ENCODE results near the gene SLC9C2.

The SLC9C2 gene

GRCh38 chr1:173454966-173455524, 147.8 kb downstream of the SLC9C2 start:
- DNase-seq (ENCODE audit: low read depth in 1 of 2, low spot score in 1 of 2) = no peak

DNA sequence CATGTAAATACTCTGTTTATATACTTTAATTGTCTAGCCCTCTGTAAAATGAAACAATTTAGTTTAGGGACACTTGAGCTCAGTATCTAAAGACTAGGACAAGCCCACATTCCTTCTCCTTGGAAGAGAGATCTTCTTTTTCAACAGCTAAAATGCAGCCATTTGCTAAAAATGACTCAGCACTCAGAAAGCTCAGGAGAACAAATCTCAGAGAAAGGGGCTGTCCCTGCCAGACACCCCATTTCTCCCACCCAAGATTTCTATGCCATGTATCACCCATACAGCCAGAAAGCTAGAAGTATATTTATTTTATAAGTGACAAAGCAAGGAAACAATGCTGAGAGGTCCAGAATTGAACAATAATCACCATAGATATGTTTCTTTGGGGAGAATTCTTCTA, 148.9 kb downstream of the SLC9C2 start:
- no peak for DNase-seq (ENCODE audit: low read depth in 1 of 2, low spot score in 1 of 2)

- DNase-seq (ENCODE audit: low read depth in 1 of 2, low spot score in 1 of 2) = no peak
Observed at GRCh38 chr1:173451981-173452380, 150.9 kb downstream of the SLC9C2 start.
